Jurkat, Clone E6-1 (cell line): ENCODE results near the gene CENPQ.

Experiments
- DNase-seq: peaks from one replicate; pipeline ENCODE4 v3.0.0-alpha.2; 2011; ENCODE audit warnings: low read depth, low spot score
- H3K4me3 ChIP-seq: 2 replicates; pipeline ENCODE4 v1.5.1; 2011; ENCODE audit warnings: mild to moderate bottlenecking, low read length, control low read depth, moderate library complexity

CENPQ gene

GRCh38 chr6:49531774-49532569 is 68.8 kb downstream of the CENPQ start:
- peak; percentile 78 for DNase-seq
- no peak overlapping the region for H3K4me3 ChIP-seq

DNA sequence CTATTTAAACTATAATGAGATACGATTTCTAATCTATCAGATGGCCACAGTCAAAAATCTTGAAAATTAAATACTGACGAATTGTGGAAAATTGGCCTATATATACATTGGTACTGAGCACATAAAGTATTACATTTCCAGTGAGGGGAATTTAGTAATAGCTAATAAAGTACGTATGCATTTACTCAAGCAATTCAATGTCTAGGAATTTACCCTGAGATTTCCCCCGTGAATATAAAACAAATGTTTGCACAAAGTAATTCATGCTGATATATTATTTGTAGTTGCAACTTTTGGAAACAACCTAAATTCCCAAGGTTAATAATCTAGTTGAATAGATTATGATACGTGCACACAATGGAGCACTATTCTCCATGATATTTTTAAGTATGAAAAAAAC is 72.6 kb downstream of the CENPQ start:
- H3K4me3 ChIP-seq = no peak overlapping the region
- DNase-seq = no peak

- H3K4me3 ChIP-seq = no peak overlapping the region
- DNase-seq = no peak
Observed at GRCh38 chr6:49539102-49539501, 75.9 kb downstream of the CENPQ start.

- no peak overlapping the region for H3K4me3 ChIP-seq
- DNase-seq = no peak
Observed at GRCh38 chr6:49540614-49541013, 77.4 kb downstream of the CENPQ start.

GRCh38 chr6:49541210-49541724 is 78.1 kb downstream of the CENPQ start:
- no peak for DNase-seq
- no peak overlapping the region for H3K4me3 ChIP-seq

DNA sequence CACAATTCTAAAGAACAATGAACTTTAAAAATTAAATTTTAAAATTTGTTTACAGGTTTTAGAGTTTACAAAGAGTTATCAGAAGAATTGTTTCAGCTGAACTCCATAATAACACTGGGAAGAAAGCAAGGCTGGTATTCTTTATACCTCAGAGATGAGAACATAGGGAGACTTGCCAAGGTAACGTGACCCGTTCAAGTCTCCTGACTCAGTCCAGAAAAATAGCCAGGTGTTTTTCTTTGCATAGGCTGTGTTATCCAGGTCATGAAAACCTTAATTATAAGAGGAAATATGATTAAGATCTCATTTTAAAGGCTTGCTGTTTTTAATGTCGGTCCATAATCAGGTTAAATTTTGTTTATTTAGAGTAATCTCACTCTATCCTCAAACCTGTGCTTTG is 78.8 kb downstream of the CENPQ start:
- DNase-seq = no peak
- no peak overlapping the region for H3K4me3 ChIP-seq
